ENCODE measurements around the gene HEXIM1.

GRCh38 chr17:45123930-45124796, 24.1 kb upstream of the HEXIM1 start:
- TF ChIP-seq MAX (CRISPR knock-in tag; IDR thresholded peaks at IDR 0.05) = no peak
- TF ChIP-seq CTCF (IDR thresholded peaks at IDR 0.05) = no peak
